NCI-H1092 treated with DMSO at 0.1 percent for 48 hours (cell line): Measurements from ENCODE around the gene NINL.
A peak's percentile ranks its signal among the peaks of the same experiment; 100 is the strongest.

Experiments
- DNase-seq: peaks from one replicate; lab custom pipeline; 2025; lab: John Stamatoyannopoulos, UW

The NINL gene

DNA sequence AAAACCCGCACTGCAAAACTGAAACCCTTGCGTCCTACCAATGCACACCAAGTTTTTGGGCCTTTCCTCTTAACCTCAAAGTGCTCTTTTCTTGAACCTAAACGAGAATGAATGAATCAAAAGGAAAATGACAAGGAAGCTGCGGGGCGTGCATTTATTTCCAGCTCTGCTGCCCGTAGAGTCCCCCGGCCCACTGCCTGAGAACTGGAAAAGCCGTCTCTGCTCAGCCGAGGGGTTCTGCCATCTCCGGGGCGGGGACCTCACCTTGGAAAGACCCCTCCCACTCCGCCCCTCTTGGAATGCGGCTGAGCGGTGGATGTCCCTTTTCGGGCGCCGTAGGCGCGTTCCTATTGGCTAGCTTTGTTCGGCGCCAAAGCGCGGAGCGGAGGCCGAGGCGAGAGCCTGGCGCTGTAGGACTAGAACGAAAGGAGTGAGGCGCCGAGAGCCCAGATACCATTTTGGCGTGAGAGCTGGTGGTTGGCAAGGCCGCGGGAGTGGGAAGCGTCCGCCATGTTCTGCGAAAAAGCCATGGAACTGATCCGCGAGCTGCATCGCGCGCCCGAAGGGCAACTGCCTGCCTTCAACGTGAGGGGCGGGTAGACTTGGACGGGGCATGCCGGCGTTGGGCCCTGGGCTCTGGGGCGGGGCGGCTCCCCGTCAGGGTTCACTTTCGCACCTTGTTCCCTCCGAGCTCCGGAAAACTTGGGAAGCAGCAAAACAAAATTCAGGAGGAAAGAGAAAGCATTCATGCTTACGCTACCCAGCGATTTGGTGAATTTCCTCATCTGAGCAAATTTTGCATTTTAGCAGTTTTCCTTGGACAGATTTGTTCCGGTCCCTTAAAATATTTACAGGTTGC is 177.8 kb downstream of the NINL start, which contains the start of gene GINS1:
GINS1 (plus strand) TSS at position 363 of the 859 bp plus-strand sequence; CDS start at position 511, 148 bp downstream.
- peak; percentile 93 for DNase-seq
